GM21515 (cell line): ENCODE measurements around the gene DGKE.

Experiments
- ATAC-seq: cut with Tn5 transposase; IDR thresholded peaks from one replicate; pipeline ENCODE4 v1.9.1; 2021; ENCODE audit not compliant: unreplicated experiment

Gene DGKE

DNA sequence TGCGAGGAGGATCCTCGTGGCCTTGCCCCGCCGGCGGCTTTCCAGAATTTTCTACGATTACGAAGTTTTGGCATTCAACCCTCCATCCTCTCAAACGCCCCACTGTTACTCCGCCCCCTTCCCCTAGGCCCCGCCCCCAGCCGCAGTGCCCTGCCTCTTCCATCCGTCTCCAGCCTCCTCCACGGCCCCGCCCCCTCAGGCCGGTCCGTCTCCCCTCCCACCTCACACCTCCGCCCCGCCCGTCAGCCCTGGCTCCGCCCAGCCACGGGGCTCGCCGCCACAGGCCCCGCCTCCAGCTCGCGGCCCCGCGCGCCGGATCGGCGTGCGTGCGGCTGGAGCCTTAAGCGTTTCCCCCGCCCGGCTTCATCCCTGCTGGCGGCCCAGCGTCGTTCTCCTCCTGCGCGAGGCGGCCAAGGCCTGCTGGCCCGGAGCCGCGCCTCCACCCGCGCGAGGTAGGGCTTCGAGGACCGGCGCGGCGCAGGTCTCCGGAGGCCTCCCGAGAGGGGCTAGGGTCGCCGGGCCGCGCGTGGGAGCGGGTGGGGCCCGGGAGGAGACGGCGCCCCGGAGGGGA lies at the start of gene DGKE, which contains the start of gene C17orf67:
Gene DGKE (plus strand): TSS at position 343 of the 571 bp plus-strand sequence. CDS start 645 bp downstream, outside the sequence.
Gene C17orf67 (minus strand): TSS at position 112 of the 571 bp plus-strand sequence. CDS start 18,110 bp downstream, outside the sequence.
- peak; percentile 62 for ATAC-seq

DNA sequence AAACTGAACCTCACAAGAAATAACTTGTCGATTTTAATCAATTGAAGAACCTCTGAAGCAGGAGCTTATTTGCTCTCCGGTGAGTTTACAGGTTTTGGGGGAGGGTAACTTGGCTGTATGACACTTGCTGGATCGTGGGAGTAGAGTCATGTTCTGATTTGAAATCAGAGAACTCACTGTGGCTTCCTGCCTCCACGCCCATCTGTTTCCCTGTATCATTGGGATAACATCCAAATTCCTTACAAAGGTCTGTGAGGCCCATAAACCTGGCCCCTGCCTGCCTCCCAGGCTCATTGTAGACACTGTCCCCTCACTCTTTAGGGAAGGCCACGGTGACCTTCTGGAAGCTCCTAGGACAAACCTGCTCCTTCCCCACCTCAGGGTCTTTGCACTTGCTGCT lies 48.5 kb upstream of the DGKE start:
- no peak for ATAC-seq

DNA sequence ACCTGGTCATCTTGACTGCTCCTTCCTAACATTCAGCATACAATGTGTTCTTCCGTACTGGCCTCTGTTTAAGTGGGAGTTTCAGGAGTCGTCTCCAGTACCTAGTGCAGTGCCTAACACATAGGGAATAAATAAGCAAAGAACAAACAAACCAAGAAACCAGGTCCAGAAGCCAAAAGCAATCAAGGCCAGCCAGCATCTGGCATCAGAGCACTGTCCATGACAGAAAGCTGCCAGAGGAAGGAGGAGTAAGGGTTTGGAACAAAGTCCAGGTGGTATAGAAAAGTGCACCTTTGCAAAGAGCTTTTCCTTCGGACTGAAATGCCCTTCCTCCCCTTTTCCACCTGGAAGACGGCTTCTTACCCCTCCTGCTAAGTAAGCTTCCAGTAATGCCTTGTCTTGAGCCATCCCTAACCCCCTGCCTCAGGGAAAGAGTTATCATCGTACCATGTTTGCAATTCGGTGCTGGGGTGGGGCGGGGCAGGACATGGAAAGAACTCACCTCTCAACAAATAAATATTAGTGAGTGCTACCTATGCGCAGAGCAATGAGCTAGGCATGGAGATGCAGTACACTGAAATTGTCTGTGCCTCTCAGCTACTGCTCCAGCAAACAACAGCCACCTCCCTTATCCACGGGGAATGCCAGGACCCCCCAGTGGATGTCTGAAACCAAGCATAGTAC lies 47.8 kb upstream of the DGKE start:
- ATAC-seq, result no peak

GRCh38 chr17:56786989-56787482 lies 46.9 kb upstream of the DGKE start:
- ATAC-seq, result peak; percentile 64

- ATAC-seq, result no peak
Observed at GRCh38 chr17:56792267-56792666, 41.7 kb upstream of the DGKE start.

- ATAC-seq, result no peak
Observed at GRCh38 chr17:56793531-56793930, 40.4 kb upstream of the DGKE start.

DNA sequence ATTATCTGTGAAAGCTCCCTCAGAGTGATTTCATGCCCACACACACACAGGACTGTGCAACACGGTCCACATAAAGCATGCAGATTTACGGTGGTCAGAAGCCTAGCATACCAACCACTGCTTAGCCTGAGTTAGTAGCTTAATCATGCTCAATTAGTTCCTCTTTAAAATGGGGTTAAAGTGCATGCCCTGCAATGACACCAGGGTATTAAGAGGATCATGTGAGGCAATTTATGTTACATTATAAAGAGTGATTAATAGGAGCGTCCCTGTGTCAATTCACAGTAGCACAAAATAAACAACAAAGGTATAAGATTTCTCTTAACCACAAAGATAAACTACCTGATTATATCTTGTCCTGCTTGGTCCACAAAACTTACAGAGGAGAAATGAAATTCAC lies 40.0 kb upstream of the DGKE start:
- no peak for ATAC-seq

DNA sequence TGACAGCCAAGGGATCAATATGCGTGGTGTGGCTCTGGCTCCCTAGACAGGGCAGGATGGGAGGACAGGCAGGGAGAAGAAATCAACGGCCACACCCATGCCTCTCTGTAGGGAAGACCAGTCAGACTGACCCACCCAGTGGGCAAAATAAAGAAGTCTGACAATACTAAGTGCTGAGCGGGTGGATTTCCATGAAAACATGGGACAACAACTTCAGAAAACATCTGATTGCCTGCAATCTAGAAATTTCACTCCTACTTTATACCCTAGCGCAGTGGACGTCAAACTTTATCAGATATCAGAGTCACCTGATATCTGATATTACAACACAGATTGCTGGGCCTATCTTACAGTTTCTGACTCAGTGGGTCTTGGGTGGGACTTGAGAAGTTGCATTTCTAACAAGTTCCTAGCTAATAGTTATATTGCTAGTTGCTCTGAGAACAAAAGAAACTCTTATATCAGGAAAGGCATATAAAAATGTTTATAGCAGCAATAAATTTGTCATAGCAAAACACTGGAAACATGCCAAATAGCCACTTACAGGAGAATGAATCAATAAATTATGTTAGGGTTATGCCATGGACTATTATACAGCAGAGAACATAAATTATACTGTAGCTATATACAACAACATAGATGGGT lies 38.6 kb upstream of the DGKE start:
- no peak for ATAC-seq

GRCh38 chr17:56796536-56796935 lies 37.4 kb upstream of the DGKE start:
- ATAC-seq, result no peak

GRCh38 chr17:56798916-56799315 lies 35.0 kb upstream of the DGKE start:
- ATAC-seq, result no peak

DNA sequence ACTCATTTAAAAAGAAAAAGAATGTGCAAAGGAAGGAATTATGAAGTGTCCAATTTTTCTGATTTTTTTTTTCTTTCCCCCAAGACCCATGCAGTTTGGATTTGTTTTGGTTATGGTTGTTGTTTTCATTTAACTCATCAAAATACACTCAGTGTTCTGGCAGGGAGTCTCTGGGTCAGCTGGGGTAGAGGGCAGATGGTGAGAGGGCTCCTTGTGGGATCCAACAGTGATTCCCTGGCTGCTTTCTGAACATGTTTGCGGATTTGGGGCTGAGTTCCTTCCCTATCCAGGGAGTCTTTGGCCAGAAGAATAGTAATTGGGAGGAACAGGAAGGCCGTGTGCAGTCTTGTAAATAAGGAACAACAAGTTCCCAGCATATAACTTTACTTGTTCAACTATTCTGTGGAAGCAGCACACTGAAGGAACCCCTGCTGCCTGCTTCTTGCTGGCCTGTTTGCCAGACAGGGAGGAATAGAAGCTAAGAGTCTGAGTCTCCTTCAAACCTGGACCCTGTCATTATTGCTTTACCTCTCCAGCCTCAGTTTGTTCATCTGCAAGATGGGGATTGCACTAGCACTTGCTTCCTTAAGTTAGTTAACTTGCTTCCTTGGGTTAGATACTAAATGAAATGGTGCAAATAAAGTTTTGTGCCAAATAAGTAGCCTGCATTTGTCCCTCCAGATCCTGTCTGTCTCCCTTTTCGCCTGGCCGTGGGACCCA lies 32.3 kb upstream of the DGKE start:
- ATAC-seq, result no peak

GRCh38 chr17:56803071-56803470 lies 30.9 kb upstream of the DGKE start:
- no peak for ATAC-seq

GRCh38 chr17:56804454-56804853 lies 29.5 kb upstream of the DGKE start:
- no peak for ATAC-seq

- ATAC-seq, result no peak
Observed at GRCh38 chr17:56806949-56807348, 27.0 kb upstream of the DGKE start.

DNA sequence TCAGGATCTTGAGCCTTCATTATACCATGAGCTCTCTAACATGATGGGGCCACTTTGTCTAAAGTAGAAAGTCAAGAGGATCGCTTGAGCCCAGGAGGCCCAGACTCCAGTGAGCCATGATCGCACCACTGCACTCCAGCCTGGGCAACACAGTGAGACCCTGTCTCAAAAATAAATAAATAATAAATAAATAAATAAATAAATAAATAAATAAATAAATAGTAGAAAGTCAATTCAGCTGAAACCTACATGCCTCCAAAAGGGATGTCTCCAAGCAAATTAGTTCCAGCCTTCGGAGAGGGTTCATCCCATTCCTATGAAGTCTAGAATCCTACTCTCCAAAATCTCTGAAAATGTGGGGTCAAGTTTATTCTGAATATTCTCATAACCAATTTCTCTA lies 26.2 kb upstream of the DGKE start:
- no peak for ATAC-seq

- ATAC-seq, result no peak
Observed at GRCh38 chr17:56808503-56808902, 25.4 kb upstream of the DGKE start.

- ATAC-seq, result no peak
Observed at GRCh38 chr17:56809106-56809819, 24.7 kb upstream of the DGKE start.

DNA sequence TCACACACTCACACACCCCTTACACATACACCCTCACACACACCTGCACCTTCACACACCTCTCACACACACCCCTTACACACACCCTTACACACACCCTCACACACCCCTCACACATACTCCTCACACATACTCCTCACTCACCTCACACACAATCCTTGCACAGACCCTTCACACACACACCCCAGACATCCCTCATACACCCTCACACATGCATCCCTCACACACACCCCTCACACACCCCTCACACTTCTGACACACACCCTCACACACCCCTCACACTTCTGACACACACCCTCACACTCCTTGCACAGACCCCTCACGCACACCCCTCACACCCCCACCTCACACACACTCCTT lies 24.2 kb upstream of the DGKE start:
- no peak for ATAC-seq

- no peak for ATAC-seq
Observed at GRCh38 chr17:56810343-56810742, 23.6 kb upstream of the DGKE start.

- ATAC-seq, result no peak
Observed at GRCh38 chr17:56810891-56811775, 22.8 kb upstream of the DGKE start.
